NCI-H748 (cell line): ENCODE results near the gene TLR5.

Experiments
- DNase-seq: peaks from one replicate; lab custom pipeline; 2025; ENCODE audit not compliant: unreplicated experiment; lab: John Stamatoyannopoulos, UW

TLR5 gene

DNA sequence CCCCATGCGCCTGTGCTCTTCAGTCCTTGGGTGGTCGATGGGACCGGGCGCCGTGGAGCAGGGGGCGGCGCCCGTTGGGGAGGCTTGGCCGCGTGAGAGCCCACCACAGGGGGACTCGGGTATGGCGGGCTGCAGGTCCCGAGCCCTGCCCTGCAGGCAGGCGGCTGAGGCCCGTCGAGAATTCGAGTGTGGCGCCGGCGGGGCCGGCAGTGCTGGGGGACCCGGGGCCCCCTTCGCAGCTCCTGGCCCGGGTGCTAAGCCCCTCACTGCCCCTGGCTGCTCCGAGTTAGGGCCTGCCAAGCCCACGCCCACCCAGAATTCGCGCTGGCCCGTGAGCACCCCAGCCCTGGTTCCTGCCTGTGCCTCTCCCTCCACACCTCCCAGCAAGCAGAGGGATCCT is 26.1 kb downstream of the TLR5 start:
- DNase-seq: no peak

DNA sequence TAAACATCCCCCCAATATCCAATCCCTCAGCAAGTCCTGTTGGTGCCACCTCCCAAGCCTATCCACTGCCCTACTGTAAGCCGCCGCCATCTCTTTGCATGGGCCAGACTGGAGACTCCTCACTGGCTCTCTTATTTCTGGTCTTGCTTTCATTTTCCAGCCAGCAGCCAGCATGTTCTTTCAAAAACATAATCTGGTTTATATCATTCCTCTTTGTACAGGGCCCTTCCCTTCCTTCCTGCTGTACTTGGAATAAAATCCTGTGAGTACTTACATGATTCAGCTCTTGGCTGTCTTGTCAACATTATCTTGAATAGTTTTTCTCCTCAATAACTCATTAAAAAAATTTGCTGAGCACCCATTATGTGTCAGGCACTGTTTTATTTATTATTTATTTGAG is 28.2 kb downstream of the TLR5 start:
- no peak for DNase-seq

DNA sequence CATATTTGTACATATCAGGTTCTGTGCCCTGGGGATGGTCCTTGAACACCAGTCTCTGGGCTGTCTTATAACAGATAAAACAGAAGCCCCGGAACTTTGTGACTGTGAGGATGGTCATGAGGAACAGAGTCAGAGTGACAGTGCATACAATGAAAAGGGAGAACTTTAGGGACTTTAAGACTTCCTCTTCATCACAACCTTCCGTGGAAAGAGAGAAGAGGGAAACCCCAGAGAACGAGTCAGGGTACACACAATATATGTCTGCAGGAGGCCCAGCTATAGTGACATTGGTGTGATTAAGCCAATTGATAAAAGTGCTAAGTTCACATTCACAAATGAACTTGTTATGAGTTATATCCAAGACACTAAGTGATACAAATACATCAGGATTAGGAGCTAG is 32.1 kb downstream of the TLR5 start:
- DNase-seq: no peak

DNA sequence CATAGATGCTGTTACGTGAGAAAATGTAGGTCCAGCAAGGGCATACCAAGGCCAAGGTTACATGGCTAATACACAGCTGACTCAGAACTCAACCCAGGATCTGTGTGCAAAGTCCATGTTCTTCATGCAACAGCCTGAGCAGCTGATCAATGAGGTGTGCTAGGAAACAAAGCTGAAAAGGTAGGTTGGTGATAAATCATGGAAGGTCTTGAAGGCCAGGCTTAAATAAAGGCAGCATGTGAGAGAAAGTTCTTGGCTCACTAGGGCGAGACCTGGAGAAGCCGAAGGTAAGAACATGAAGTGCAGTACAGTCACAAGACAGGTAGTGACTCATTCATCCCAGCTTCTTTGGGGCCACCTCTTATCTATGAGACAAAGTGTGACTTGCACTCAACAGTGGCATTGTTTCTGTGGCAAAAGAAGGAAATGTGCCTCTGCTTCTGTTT is 33.4 kb downstream of the TLR5 start:
- DNase-seq: no peak

DNA sequence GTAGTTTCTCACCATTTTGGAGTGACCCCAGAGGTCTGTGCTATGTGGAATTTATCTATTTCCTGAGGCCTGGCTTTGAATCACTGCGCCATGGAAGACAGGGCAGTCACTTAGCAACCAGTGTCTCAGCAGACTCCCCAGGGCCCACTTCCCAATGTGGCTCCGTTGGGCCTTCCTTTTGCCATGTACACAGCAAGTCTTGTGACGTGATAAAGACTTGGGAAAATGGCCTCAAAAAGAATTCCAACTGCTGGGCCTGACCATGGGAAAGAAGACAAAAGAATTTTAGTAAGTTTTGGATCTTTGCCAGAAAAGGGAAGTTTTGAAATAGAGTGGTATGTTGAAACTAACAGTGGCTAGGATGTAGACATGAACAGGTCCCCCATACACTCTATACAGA is 36.2 kb downstream of the TLR5 start:
- DNase-seq: no peak

DNA sequence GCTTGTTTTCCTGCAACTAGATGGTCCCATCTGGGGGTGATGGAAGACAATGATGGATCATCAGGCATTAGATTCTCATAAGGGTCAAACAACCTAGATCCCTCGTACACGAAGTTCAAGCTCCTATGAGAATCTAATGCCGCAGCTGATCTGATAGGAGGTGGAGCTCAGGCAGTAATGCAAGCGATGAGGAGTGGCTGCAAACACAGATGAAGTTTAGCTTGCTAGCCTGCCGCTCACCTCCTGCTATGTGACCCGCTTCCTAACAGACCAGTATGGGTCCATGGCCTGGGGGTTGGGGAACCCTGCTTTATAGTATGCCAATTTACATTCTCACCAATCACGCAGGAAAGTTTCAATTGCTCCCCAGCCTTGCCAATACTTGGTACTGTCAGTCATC is 37.5 kb downstream of the TLR5 start:
- no peak for DNase-seq

DNA sequence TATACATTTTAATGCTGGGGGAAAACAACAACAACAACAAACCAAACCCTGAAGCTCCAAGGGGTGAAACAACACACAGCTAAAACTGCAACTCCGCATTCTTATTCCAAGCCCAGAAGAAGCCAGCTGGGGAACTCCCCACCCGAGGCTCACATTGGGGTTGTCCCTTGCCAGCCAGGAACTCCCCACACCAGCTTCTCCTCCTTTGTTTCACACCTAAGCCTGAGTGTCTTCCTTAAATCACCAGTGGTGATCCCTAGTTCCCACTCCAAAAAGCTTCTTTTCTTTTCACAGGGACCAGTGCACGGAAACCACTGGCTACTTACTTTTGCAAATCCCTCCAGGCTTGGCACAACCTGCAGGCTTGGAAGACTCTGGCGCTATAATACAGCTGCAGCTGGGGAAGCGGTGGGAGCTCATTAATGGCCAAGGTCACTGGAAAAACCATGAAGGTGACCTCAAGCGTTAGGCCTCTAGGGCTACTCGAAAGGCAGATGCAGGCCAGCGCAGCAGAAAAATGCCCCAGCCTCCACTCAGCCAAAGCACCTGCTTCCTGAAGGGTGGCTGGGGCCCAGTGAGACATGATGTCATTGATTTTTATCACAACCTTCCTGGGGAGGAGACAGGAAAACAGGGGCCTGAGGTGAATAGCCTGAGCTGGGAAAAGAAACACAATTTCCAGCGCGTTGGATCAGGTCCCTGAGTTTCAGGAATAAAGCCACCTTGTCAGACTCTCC is 40.1 kb downstream of the TLR5 start:
- peak; percentile 79 for DNase-seq

DNA sequence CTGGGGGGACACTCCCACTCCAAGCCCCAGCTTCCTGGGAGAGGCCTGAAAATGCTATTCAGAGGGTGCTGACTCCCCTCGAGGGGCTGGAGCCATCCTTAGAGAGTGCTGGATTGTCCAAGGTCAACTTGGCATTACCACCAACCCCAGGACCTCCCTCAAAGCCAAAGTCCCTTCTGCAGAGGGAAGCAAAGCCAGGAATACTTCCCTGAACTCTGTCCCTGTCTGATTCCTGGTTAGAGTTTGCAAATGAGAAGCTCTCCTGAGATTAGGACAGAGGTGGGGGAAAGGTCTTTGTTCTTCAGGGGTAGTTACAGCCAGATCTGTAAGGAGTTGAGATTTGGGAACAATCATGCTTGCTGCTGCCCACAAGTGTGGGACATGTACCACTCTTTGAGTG is 45.3 kb downstream of the TLR5 start:
- no peak for DNase-seq

DNA sequence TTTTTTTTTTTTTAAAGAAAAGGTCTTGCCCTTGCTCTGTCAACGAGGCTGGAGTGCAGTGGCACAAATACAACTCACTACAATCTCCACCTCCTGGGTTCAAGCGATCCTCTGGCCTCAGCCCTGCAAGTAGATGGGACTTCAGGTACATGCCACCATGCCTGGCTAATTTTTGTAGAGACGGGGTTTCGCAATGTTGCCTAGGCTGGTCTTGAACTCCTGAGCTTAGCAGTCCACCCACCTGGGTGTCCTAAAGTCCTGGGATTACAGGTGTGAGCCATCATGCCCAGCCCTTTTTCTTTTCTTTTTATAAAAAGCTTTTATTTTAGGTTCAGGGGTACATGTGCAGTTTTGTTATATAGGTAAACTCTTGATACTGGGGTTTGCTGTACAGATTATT is 47.2 kb downstream of the TLR5 start:
- no peak for DNase-seq

DNA sequence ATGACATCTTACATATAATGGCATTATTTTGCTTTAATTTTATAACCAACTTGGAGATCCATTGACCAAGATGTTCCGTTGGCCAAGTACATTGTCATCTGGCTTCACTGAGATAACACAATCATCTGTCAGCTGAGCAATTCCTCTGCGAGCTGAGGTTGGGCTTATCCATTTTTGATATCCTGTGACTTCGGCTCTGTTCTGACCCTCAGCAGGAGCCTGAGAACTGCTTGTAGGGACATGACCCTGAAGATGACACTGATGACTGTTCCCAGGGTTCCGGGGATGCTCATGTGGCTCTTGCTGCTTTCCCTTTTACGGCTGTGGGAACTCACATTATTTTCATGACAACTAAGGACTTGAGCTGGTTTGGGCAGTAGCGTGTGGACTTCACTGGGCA is 51.2 kb downstream of the TLR5 start:
- no peak for DNase-seq

DNA sequence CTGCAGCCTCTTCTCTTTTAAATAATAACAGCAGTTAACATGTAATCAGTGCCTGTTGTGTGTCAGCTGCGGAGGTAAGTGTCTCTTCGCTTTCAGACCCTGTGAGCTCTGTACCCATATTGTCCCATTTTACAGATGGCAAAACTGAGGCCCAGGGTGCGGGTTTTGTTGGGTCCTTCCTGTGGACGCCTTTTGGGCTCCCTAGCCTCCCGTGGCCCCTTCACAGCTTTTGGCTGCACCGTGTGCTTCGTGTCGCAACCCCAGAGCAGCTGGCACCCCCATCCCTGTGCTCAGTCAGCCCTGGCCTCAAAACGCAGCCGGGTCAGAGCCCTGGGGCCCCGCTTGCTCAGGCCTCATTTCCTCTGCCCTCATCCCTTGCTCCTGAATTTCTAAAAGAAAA is 53.8 kb downstream of the TLR5 start:
- no peak for DNase-seq

DNA sequence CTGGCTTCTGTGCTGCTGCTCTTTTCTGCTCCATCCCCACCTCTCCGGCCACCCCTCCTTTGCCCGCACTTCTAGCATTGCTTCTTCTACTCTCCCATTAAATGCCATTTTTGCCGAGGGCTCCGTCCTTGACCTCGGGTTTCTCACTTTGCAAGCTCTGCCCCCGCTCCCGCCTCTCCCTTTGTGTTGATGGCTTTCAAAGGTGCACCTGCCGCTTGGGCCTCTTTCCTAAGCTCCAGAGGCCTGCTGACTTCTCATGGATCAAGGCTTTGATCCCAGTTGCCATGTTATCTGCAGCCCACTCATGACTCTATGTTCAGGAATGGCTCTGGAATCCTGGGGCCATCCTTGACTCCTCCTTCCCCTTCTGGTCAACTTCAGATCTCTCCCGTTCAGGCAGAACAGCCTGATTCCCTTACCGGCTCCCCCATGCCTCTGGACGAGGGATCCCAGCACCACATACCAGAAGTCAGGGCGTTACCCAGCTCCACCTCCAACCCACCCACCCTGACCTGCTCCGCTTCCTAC is 54.3 kb downstream of the TLR5 start:
- no peak for DNase-seq

DNA sequence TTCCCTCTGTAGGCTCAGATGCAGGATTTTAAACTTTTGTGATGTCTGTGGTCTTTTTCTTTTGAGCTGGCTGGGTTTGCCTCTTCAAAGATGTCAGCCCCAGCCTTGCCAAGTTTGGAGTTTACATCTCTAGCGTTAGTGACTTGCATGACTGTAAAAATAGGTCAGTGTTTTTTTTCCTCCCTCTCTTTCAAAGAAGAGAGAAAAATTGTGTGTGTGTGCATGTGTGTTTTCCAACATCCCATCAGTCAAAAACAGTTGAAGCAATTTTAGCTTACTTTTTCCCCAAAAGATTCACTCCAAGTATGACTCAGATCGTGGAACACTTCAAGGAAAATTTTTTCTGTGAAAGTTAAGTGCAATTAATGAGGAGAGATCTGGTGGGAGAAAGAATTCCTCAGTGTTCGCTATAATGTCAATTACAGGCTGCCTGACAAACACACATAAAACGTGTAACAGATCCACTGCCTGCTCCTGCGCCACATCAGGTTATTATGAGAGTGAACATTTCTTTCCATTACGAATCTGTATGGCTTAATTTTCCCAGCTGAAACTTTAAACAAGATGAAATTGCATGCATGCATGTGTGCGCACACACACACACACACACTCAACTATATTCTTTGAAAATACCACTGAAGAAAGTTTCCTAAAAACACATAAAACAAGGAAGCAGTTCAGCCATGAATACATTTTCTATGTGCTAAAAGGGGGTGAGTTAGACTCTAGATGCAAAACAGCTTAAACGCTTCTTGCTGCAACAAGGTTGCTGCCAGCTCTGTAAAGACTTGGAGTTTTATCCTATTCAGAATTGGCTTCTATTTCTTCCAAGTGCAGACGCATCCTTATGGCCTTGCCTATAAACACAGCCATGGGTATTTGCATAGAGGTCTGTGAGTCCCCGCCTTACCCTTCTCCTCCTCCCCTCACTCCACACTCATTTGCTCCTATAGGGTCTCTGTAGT is 55.5 kb downstream of the TLR5 start:
- DNase-seq: no peak

DNA sequence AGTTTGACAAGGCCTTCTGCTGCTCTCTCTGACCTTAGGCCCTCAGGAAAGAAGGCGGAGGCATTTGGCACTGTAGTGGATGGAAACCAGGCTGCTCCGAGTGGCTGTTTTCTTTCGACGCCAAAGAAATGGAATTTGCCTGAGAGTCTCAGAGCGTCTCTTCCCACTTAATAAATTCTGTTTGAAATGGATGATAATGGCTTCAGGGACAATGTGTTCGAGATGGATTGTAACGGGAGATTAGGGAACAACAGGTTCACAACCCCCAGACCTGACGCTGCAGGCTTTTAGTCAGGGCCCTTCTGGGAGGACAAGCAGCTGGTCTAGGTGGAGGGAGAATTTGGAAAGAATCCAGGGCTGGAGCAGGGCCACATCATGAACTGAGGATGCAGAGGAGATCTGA is 58.6 kb downstream of the TLR5 start:
- DNase-seq: peak; percentile 32

DNA sequence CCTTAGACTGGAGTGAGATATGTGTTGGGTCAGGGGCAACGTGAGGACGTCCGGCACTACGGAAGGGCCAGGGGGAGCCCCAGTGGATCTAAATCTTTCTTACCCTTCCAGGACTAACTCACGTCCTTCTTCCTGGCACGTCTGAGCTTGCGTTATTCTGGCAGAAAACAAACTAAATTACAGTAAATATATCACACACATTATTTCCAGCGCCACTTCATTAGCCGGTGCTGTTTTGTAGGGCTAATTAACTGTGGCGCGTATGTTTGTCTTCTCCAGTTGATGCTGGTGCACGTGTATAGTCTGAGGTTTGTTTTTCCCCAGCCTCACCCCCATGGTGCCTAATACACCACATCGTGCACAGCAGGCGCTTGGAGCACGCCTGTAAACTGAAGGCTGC is 59.2 kb downstream of the TLR5 start:
- peak; percentile 75 for DNase-seq

DNA sequence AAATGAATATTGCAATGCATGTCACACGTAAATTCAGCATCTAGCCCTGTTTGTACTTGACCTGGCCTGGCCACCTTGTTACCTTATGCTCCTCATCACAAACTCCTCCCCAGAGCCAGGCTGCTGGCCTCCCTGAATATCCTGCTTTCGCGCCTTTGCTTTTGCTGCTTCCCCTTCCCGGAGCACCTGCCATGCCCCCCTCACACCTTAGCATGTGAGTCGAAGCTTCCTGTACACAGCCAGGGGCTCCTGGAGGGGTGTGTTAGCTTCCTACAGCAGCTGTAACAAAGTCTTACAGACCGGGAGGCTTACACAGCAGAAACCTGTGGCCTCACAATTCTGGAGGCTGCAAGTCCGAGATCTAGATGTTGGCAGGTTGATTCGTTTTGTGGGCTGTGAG is 60.1 kb downstream of the TLR5 start:
- DNase-seq: no peak

DNA sequence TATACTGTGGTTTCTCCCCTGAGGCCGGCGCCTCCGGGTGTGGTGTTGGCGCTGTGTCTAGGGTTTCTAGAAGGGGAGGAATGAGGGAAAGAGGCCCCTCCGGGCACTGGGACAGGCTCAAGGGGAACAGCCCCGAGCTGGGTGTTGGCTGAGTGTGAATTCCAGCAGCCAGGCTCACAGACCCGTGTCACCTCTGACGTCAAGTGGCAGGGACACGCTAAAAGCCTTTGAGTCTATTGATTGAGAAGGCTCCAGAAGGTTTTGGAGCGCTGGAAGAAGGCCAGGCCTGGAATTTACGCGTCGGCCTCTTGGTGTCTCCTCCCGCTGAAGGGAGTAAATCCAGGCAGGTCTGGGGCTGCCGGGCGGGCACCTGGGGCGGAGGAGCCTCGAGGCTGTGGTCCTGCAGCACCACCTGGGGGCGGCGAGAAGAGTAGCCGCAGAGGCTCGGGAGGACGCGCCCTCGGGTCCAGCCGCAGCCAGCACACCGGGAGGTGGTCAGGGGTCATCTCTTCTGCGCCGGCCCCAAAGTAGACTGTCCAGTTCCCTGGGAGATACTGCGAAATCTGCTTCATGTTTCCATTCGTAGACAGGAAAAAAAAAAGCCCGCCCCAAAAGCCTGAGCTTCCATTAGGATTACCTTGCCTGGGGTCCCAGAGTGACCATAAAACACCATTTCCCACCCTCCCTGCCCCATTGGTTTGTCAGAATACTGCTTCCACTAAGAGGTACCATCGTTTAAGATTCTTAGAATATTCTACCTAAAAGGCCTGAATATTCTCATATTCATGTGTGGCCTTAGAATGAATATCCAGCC is 61.7 kb downstream of the TLR5 start:
- peak; percentile 94 for DNase-seq

DNA sequence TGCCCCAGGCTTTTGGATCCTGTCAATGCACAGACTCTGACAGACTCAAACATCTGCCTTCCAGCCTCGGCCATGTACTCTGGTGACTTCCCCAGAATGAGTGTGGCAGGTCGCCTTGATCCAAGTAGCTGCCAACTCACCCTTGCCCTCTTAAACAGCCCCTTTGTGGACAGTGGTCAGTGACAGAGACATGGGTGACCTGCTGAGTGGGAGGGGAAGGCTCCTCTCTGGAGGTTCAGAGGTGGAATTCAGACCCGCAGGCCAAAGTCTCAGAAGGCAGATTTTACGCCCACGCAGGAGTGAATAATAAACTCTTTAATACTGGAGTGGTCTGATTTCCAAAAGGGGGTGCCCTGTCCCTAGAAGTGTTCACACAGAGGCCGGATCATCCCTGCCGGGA is 63.5 kb downstream of the TLR5 start:
- no peak for DNase-seq

DNA sequence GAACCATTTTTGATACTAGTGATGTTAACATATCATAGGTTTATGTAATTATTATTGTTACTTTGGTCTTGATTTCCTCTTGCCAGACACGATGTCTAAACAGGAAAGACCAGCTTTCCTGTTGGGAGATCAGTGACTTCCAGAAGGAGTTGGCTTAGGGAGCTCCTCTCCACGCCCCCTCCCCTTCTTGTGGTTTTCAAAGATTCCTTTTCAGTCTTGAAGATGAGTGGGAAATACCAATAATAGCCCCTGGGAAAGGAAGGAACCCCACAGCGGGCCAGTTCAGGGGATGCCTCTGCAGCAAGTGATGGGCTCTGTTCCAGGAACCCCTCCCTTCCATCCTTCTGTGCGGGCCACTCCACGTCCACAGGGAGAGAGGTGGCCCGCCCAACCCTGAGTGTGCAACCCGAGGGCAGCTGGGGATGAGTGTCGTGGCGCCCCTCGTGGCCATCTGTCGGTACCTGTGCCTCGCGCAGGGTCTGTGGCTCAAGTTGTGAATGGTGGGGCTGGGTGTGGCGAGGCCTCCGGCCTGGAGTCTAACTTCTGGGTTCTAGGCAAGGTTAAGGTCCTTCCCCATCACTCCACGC is 65.7 kb downstream of the TLR5 start:
- DNase-seq: no peak

DNA sequence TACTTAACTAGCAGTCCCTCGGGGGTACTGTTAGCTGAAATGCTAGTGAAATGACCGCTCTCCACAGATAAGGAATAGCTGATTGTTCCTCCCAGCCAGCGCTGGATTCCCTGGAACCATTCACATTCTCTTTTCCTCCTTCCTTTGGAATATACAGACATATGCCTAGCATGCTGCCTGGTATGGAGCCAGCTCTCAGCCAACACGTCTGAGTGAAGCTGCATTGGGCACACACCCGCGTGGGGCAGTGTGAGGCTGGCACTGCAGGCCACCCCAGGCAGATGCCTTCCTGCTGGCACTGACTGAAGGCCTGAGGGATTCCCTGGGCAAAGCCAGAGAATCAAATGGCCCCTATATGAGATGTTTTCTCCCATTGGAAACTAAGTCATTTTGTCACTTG is 66.7 kb downstream of the TLR5 start:
- no peak for DNase-seq

DNA sequence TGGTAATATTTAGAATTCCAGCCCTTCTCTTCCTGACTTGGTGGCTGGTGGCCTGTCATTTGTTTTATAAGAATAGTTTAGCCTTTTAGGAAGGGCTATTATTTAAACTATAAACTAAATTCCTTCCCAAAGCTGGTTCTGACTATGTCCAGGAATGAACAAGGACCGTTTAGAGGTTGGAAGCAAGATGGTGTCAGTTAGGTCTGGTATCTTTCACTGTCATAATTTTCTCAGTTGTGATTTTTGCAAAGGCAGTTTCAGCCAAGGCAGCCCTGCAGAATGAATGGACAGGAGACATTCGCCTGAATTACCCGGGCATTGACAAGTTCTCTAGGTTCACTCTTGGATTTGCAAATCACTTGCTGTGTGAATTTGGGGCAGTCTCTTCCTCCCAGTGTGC is 67.2 kb downstream of the TLR5 start:
- no peak for DNase-seq
